ENCODE results near the gene OBSCN. TPM values are rescaled to one million over a fixed set of nuclear protein-coding genes. Genes with fewer than 3 reads are reported as not detected.

OBSCN gene
- total and polyA plus RNA-seq, 2 of the 13 experiments (the other 11 are each of a cell fraction or from before 2014, with no cell fraction given): 0.20 TPM

GRCh38 chr1:228416217-228416933 is 208.5 kb downstream of the OBSCN start, which contains the start of gene TRIM17 (continued):
- TF ChIP-seq ARNT2 (CRISPR knock-in tag; IDR thresholded peaks at IDR 0.05; ENCODE audit: low read depth) (no peak), MXD4 (CRISPR knock-in tag; IDR thresholded peaks at IDR 0.05) (no peak), HOXA7 (CRISPR knock-in tag; IDR thresholded peaks at IDR 0.05) (no peak), ZNF83 (CRISPR knock-in tag; IDR thresholded peaks at IDR 0.05; ENCODE audit: borderline replicate concordance) (no peak), THAP7 (CRISPR knock-in tag; IDR thresholded peaks at IDR 0.05) (no peak), ATF1 (CRISPR knock-in tag; IDR thresholded peaks at IDR 0.05) (no peak), RNF2 (conservative IDR thresholded peaks at IDR 0.05; ENCODE audit: low read depth) (no peak), ZMYM4 (CRISPR knock-in tag; IDR thresholded peaks at IDR 0.05) (no peak), ZSCAN5A (CRISPR knock-in tag; IDR thresholded peaks at IDR 0.05; ENCODE audit: borderline replicate concordance) (no peak), NONO (IDR thresholded peaks at IDR 0.05) (no peak), NONO (CRISPR knock-in tag; conservative IDR thresholded peaks at IDR 0.05) (0 out of 2 replicates have a peak, but pooled peaks have one; percentile 23), ZNF747 (CRISPR knock-in tag; IDR thresholded peaks at IDR 0.05; ENCODE audit: borderline replicate concordance) (0 out of 2 replicates have a peak, but pooled peaks have one; percentile 1), RELA (CRISPR knock-in tag; IDR thresholded peaks at IDR 0.05) (no peak), ZBTB37 (CRISPR knock-in tag; IDR thresholded peaks at IDR 0.05) (no peak), BRF2 (CRISPR knock-in tag; IDR thresholded peaks at IDR 0.05) (no peak), ZNF580 (CRISPR knock-in tag; IDR thresholded peaks at IDR 0.05; ENCODE audit: borderline replicate concordance, low read depth) (peak; percentile 37; the same call in 1 of the 2 replicates), NFYC (CRISPR knock-in tag; IDR thresholded peaks at IDR 0.05) (no peak), GABPB1 (CRISPR knock-in tag; IDR thresholded peaks at IDR 0.05) (peak; percentile 47; the same call in 1 of the 2 replicates), ZNF331 (CRISPR knock-in tag; IDR thresholded peaks at IDR 0.05) (no peak), ZNF883 (CRISPR knock-in tag; IDR thresholded peaks at IDR 0.05; ENCODE audit: not compliant biosample characterization) (no peak), ZNF709 (CRISPR knock-in tag; IDR thresholded peaks at IDR 0.05) (no peak), PRPF4 (IDR thresholded peaks at IDR 0.05; ENCODE audit: low read depth, low read length, poor library complexity, severe bottlenecking) (no peak), KMT2B (CRISPR knock-in tag; IDR thresholded peaks at IDR 0.05) (no peak), SRSF1 (optimal IDR thresholded peaks at IDR 0.05; ENCODE audit: low read depth, low read length) (peak; percentile 17), ZNF556 (CRISPR knock-in tag; IDR thresholded peaks at IDR 0.05; ENCODE audit: borderline replicate concordance) (peak; percentile 36; the same call in 1 of the 2 replicates), U2AF2 (IDR thresholded peaks at IDR 0.05; ENCODE audit: low read depth, low read length) (no peak)
